Left renal cortex interstitium (tissue), 4 donors: ENCODE results near the gene SLC44A3. TPM values are rescaled to one million over a fixed set of nuclear protein-coding genes. Genes with fewer than 3 reads are reported as not detected.

Source experiments
- DNase-seq, 4 donors: peaks; one replicate each; pipeline ENCODE4 v3.0.0-alpha.2; 2013; ENCODE audit warnings: low read depth in 4 of 4, low spot score in 2 of 4, missing footprints in 1 of 4
- polyA plus RNA-seq, 4 donors: library from polyadenylated mRNA; unstranded; fragments of 120-200 nt; gene quantifications; one replicate each; pipeline ENCODE4 v1.2.1, GENCODE V29; 2013; ENCODE audit not compliant: insufficient read length in 4 of 4

Gene SLC44A3
- polyA plus RNA-seq, 4 donors, result 60.1 to 98.0 (median 82.3) TPM

DNA sequence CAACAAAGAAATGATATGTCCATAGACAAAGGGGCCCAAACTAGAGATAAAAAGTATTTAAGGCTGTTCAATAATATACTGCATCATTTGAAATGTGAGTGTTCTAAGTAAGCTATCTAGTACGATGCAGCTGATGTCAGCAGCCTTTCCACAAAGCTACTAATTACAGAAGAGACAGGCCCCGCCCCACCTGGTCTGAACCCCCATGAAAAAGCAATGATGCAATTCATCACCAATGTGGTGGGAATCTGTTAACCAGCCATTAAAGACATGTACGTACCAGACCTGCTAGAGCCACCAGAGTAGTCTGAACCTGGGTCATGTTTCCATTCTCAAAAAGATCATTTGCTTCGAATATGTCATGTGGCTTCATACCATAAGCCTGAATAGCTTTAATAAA, 81.7 kb downstream of the SLC44A3 start:
- DNase-seq, result no peak

DNA sequence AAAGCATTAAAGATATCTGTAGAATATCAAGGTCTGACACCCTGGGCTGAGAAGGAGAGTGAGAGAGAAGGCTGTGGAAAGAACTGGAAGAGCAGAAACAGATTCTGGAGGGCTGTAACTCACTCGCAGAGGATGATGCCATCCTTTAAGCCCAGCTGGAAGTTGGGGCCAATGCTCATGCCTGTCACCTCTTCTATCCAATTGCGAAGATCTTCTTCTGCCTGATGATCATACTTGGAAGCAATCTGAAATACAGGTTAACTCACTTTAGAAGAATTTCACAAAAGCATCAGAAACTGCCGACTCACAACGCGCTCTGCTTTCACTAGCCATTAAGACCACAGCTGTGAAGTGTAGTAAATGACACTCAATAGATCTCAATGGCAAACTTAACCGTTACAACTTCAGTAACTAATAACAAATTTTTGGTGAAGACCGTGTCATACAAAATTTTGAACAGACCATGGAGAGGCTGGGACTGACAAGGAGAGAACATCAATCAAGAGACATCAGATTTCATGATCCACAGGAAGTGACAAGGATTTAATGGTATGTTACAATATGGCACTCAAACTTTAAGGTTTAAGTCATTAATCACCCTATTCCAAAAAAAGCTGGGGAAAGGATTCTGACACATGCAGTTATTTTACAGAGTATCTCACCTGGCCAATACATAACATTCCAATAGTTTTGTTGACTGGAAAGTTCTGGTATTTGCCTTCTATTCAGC, 83.3 kb downstream of the SLC44A3 start:
- no peak for DNase-seq

DNA sequence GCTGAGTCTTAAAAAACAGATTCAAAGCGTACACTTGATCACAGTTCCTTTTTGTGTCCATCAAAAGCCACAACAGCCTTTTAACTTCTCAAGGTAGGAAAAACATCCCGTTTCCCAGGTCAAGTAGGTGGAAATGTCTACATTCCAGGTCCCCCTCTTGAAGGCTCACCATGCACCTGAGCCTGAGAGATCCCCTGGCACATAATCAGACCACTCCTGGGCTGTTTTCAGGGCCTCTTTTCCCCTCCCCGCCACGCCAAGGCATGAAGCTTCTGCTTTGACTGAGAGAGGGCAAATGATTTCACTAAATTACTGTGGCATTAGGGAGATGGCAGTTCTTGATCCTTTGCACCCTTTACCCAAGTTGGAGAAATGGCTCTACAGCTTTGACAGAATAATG, 85.0 kb downstream of the SLC44A3 start:
- DNase-seq, result no peak

DNA sequence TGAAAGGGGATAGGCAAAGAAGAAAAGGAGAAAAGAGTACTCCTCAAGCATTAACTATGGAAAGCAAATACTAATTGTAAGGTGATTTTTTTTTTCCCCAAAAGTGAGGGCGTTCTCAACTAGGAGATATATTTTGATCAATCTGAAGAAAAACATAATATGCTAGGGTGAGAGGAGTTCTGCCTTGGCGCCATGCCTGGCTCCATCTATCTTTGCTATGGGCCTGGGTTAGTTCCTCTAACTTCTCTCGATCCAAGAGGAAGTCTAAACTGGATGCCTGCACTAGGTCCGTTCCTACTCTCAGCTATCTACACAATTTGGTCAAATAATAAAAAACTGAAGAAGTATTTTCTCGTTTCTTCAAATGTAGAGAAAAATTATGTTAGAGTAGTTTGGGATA, 86.2 kb downstream of the SLC44A3 start:
- no peak for DNase-seq

DNA sequence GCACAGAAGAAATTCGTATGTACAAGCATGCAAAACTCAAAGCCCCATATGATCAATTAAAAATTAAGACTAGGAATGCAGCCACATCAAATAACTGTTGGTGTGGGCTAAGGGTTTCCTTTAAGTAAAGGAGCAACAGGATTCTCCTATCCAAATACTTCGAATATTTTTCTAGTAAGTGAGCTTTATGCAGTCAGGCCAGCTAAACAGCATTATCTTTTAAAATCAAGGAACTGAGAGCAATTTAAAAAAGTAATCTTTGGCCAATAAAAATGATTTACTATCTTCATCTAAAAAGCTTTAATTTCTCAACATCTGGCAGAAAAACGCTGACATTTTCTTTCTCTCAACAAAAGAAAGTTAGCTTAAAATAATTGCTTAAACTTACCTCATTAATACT, 87.0 kb downstream of the SLC44A3 start:
- DNase-seq, result no peak

DNA sequence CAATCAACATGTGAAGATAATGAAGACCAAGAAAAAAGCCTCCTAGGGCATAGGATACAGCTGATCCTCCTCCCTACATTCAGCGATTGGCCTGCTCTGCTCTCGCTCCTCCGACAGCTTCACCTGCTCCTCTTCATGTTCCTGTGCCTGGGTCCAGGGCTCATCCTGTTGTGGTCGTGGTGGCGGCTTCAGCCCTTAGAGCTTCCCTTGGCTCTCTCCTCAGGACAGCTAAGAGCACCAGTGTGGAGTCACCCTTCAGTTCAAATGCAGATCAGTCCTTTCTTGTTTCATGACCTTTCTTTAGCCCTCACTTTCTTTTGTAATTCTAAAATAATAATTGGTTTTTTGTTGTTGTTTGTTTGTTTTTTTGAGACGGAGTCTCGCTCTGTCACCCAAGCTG, 88.0 kb downstream of the SLC44A3 start:
- DNase-seq, result no peak

DNA sequence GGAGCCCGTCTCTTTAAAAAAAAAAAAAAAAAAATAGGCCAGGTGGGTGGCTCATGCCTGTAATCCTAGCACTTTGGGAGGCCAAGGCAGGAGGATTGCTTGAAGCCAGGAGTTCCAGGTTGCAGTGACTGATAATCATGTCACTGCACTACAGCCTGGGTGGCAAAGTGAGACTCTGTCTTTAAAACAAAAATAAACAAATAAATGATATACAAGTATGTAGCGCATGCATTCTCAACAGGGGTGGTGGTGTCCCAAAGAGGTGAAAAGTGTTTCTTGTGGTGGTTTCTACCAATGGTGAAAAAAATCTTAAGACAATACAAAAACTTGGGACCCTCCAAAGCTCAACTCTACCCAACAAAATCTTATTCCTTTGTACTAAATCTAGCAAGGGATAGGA, 88.8 kb downstream of the SLC44A3 start:
- DNase-seq, result no peak

DNA sequence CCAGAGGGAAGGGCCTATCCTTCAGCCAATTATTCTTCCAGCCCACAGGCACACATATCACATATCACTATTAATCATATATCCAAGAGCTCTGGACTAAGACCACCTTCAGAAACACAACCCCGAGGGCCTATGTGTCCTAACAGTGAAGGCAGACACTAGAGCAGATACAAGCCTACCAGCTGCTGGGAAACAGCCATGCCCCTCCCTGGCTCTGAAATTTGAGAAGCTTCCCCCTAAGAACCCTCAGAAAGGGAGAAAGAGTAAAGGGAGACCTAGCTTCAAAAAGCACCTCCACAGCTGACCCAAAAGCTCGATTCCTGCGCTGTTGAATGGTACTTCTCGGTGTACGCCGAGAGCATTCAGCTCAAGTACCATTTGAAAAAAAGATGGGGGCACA, 89.3 kb downstream of the SLC44A3 start:
- no peak for DNase-seq

DNA sequence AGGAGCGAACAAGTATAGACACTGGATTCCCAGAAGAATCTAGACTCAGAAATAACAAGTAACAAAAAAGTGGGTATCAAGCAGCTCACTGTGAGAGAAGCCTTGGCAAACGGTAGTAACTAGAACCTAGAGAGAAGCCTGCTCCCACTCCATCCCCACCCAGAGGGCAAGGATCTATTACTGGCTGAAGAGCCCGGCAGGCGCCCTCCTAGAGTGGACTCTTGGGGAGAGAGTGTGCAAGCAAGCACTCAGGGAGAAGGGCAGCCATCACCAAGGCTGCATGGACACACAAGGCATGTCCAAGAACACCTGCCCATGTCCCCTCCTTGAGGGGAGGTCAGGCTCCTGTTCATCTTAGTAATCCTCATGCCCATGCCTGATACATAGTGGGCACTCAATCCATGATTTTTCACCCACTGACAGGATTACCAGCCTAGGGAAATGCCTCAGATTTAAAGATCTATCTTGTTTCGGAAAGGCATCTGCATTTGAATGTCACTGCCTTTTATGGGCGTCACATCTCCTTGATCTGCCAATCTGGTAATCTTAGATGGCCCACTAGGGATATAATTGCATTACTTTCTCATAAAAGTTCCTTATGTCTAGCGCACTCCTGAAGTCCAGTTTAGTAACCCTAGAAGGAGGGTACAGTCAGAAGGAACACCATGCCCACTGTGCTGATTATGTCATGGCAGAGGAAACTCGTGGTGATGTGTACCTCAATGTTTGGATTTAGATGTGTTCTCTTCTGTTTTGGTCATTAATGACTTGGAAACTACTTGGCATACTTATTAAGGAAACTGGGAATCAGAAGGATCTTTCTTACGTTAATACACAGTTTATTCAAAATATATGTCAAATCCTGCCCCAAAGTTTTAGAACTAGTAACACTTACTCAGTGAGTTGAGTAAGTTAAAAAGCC, 92.4 kb downstream of the SLC44A3 start:
- DNase-seq, result no peak

DNA sequence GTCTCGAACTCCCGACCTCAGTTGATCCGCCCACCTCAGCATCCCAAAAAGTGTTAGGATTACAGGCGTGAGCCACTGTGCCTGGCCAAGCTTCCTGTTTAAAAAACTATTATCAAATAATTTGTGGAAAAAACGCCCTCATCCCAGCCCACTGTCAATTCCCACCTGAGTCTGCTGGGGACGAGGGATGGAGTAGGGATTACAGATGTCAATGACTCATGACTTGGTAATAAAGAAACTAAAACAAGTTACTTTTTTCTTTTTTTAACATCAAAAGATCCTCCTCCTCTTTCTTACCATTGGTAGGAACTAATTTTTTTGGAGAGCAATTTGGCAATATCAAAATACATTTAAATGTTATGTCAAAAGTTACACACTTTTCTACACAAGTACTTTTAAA, 97.1 kb downstream of the SLC44A3 start:
- no peak for DNase-seq

DNA sequence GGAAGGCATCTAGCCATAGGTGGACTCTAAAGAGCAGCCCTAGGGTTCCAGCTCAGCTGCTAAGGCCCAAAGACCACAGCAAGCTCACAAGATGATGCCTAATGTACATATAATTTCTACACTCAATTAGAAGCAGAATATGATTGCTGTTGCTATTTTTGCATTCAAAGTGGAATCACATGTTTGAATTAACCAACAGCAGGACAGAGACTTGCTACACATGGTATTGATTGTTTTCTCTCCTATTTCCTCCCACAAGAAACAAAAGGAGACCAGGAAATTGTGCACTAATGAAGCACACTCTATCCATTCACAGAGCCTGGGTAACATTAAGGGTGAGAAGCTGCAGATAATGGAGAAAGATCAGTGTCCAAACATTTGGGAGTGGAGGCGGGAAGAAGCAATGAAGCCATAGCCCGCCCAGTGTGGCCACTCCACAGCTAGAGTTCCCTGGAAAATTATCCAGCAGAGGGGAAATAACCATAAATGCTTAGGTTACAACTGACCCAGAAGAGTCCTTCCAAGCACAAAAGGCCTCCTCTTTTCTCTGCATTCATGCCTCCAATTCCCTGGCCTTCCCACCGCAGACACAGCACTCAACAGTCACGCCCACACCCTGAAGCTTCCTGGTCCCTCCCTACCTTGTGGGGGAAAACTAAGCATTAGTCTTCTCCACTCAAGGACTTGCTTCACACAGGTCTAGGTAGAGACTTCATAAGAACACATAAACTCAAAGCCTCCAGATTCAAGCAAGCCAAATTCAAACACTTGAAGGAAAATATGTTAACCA, 99.3 kb downstream of the SLC44A3 start:
- no peak for DNase-seq

DNA sequence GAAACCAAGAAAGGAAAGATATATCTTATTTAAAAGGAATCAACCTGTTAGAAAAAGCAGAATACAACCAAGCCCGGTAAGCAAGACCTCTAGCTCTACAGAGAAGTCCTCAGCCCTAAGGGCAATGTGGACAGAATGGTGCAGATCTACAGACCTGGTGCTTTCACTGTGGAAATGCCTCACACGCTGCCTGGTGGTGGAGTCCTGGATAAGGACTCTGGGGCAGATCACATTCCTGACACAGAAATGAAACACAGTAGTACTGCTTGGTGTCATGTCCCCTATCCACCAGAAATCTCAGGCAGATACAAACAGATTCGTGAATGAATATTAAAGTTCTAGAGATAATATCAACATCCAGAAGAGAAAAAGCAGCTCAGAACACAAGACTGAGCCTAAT, 99.9 kb downstream of the SLC44A3 start:
- no peak for DNase-seq

DNA sequence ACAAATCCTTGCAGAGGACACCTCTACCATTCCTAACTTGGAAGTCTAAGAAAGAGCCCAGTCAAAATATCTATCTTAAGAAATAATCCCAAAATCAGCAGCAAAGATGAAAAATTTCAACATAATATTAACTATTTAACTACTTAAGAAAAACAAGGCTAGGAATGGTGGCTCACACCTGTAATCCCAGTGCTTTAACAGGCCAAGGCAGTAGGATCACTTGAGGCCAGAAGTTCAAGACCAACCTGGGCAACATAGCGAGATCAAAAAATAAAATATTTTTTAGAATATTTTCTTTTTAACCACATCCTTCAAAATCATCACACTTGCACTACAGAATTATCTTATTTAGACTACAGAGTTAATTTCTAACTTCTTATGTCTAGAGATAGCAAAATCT, 101.8 kb downstream of the SLC44A3 start:
- DNase-seq, result no peak

DNA sequence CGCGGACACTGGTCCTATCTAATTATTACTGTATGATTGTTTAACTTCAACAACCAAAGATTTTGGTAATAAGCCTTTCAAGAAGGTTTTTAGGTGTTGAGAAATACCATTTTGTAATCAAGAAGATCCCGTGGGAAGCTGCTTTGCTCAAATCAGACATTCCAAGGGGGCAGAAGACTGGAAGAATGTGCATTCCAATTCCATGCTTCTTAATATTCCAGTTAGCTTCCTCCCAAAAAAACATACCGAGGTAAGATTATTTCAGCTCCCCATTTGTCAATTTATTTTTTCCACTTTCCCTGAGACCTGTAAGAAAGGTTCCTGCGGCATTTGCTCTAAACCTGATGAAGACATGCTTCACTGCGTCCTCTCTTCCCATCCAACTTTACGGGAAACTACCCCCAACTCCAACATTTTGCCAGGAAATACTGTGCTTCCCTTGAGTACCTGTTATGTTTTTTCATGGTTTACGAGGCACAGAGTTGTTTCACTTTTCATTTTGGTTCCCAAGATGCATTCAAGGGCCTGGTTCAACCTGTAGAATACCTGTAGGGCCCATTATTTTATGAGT, 102.7 kb downstream of the SLC44A3 start:
- DNase-seq, result no peak

DNA sequence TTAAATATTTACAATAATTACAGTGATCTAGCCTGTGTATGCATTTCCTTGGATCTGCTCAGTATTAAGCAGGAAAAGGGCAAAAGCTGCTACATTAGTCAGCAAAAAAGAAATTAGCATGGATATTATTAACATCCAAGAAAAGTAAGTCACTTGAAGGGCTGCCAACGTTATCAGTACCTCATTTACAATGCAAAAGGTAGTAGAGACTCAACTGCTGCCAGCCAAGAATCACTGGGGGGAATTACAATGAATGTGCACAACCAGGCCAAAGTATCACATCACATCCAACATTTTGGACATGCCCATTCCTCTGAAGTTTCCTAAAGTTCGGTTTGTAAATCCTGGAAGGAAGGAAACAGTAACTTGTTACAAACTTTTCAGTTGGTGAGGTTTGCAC, 104.8 kb downstream of the SLC44A3 start:
- DNase-seq, result peak in 1 of 4 donors; percentile 59

DNA sequence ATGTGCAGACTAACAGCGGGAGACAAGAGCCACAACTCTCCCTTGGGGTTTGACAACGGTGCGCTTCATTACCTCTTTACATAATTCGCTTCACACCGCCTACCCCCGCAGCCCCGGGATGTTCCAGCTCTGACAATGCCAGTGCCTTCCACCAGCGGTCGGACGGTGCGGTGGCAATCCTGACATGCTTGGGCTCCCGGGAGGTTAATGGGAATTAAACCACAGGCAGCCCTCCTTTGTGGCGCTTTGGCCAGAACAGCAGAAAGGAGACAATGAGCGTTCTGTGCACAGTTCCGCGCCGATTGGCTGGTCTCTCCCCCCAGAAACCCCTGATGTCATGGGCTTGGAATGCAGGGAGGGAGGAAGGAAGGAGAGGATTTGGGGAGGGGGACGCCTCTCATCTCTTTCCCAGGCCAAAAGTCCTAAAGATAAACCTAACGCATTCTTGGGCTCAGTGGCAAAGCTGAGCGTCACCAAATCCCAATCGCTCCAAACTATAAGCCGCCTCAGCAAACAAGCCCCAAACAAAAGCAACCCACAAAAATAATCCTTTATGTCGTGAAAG, 105.5 kb downstream of the SLC44A3 start:
- peak; percentile 77 to 92 (median 86) for DNase-seq

DNA sequence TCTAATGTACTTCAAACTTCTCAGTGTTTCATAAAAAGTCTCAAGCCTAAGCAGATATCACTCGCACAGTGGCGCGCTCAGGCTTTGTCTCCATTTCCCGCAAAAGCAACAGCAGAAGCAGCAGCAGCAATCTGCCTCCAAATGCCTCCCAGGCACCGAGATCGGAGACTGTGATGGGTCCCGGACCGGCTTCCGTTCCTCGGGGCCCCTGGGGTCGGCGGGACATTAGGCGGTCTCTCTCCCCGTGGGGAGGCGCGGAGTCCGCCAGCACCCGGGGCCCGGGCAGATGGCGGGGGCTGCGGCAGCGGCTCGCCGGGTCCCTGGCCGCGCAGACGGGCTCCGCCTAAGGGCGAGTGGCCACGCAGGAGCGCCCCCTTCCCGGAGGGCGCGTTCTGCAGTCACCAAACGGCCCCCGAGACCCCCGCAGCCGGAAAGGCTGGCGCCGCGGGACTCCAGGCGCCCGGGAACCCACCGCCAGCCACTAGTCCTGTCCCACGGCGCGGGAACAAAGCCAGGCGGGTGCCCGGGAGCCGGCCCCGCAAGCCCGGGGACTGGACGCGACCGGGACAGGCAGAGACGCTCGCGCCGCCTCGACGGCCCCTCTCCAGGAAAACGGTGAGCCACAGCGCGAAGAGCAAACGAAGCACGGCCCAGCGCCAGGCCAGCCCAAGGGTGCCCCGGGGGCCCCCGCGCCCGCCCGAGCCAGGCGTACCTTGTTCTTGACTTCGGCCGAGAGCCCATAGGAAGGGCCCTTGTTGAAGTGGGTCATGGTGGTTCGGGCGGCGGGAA, 106.2 kb downstream of the SLC44A3 start:
- peak in 2 of 4 donors; percentile 46 to 50 for DNase-seq

DNA sequence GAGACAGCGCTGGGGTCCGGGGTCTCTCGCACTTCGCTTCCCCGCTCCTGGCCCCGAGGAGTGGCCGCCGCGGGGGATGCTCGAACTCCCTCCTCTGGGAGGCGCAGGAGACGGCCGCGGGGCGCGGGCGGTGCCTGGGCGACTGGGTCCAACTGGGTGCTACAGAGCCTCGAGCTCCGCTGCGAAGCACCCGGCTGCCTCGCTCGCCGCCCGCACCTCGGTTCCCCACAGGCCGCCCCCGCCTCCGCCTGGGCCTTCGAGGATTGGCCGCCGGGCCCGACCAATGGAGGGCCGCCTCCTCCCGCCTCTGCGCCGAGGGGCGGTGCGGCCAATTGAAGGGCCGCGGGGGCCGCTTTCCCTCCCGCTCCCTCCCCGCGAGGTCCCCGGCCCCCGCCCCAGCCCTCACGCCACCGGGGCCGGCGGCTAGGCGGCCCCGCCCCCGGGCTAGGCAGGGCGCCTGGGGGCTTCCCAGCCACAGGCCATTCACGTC, 106.8 kb downstream of the SLC44A3 start, which contains the start of gene CNN3:
Gene CNN3 (minus strand): TSS at position 196 of the 490 bp plus-strand sequence. CDS start 216 bp downstream, outside the sequence.
- peak; percentile 60 to 85 (median 82) for DNase-seq
